ENCODE measurements around the gene KLF9. TPM values are rescaled to one million over a fixed set of nuclear protein-coding genes. Genes with fewer than 3 reads are reported as not detected.
A peak's percentile ranks its signal among the peaks of the same experiment; 100 is the strongest.

The KLF9 gene
- total RNA-seq, 1 experiment from 2014 or later, result 20.7 TPM

DNA sequence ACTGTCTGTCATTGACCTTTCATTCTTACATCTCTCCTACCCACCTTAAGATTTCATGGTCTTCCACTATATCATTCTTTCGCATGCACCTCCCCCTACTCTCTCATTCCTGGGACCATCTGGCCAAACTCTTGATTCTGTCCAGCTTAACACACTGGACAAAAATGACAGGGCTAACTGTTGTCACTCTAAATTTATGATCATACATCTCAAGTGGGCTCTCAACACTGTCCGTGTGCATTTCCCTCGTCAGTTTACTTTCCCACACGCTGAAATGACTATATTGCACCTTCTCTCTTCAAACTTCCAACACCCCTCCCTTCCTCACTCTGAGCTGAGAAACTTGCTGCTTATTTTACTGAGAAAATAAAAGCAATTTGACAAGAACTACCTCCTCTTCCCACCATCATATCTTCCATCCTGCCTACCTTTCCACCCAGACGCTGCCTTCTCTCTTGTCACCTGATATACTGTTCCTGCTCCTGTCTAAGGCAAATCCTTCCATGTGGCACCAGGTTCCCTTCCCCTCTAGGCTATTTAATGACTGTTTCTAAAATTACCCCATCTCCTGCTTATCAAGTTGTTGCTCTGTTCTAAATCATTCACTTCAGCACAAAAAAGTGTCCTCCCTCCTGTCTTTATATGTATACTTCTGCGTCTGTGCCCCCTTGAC, 8.1 kb upstream of the KLF9 start:
- DNase-seq (ENCODE audit: low read depth), result no peak

DNA sequence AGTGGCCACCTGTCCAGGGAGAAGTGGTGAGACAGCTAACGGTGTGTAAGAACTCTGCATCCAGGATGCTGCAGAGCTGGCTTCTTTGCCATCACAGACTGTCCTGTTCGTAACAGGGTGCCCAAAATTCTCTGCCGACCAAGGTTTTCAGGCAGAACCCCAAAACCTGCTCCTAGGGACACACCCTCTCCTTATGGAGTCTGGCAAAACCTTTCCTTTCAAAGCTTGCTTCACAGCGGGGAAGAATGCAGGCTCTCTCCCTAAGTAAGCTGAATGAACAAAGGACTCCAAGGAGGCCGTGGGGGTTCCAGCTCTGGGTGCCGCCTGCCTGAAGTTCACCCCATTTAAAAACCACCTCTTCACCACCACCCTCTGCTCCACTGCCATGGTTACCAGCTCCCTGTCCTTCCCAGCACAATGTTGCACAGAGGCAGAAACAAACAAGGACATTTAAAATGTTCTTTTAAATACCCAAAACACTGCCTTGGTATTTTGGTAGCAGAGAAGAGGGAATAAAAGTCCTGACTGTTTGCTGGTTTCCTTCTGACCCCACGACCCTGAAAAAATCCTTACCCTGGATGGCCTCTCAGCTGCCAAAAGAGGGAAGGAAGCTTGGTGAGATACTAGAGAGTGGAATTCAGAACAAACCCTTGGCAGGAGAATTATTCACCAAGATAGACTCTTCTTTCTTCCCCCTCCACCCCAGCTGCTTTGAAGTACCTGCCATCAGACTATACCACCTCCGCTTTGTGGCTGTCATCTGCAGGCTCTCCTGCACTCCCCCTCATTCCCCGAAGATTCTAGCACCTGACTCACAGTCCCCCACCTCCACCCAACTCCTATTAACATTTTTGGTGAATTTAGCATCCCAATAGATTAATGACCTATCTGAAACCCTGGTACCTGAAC, 7.1 kb upstream of the KLF9 start:
- DNase-seq (ENCODE audit: low read depth), result peak; percentile 58

- peak; percentile 94 for DNase-seq (ENCODE audit: low read depth)
These were observed 6.2 kb upstream of the KLF9 start for GRCh38 chr9:70420441-70421271.

DNA sequence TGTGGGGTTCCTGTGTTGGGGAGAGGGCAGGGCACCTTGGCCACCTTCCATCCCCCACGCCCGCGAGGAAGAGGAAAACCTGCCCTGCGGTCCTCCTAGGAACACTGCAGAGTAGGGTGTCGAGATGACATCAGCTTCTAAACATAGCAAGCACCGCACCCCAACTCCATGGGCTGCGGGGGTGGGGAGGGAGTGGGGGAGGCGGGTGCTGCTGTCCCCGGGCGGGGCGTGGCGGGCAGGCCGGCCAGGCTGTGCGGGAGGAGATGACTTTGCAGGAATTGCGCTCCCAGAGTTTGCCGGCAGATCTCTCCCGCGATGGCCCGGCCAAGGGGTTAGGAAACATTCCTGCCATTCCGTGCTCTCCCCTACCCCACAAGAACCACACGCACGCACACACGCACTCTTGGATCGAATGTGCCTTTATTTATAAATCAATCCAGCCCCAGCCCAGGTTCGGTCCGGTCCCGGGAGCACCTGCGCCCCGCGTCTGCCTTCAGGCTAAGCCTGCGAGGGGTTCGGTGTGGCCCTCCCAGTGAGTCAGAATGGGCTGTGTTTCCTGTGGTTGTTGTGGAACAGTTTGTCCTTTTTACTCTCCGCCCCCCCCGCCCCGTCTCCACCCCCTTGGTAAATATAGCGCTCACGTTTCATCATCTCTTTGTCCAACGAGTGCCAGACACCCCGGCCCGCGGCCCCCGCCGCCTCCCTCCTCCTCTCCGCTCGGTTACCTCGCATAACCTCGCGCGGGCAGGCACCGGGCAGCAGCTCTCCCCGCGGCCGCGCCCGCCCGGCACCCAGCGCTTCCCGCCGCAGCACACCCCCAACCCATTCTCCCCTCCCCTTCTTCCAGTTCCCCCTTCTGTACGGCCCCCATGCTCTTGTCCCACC, 5.3 kb upstream of the KLF9 start:
- peak; percentile 98 for DNase-seq (ENCODE audit: low read depth)

DNA sequence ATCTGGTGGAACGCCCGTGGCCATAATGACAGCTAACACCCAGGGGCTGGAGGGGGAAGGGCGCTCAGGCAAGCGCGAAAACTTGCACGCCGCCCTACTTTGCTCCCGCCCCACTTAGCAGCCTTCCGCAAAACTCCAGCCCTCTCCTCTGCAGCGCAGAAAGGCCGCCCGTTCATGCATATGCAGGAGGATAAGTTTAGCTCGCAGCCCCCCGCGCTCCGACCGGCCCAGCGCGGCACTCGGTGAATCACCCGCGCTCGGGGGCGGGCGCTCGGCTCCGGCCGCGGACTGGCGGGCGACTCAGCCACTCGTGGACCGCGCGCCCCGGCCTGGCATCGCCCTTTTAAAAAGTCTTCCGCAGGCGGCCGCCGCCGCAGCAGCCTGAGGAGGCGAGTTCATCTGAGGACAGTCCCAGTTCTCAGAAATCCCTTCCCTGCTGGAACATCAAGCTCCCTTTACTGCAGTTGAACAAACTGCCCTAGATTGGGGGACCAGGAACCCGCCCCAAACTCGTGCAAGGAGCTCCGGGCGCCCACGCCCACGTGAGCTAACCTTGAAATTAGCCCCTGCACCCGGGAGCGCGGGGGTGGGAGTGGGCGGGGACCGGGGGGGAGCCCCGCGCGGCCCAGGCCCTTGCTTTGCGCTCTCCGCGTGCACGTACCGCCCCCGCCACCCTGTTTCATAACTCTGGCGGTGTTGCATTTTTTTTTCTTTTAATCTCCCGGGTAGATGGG, 4.5 kb upstream of the KLF9 start:
- DNase-seq (ENCODE audit: low read depth), result peak; percentile 97

DNA sequence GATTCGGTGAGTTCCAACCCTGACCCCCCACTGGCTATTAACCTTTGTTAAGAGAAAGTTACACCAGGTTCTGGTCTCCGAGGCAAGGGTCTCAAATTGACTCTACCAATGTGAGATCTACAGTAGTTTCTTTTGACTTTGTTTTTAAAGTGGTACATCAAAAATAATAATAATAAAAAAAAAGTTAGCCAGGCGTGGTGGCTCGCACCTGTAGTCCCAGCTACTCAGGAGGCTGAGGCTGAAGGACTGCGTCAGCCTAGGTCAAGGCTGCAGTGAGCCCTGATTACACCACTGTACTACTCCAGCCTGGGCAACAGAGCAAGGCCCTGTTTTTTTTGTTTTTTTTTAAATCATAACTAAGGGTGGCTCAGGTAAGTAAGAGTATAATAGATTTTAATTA, 1.0 kb upstream of the KLF9 start:
- no peak for DNase-seq (ENCODE audit: low read depth)

DNA sequence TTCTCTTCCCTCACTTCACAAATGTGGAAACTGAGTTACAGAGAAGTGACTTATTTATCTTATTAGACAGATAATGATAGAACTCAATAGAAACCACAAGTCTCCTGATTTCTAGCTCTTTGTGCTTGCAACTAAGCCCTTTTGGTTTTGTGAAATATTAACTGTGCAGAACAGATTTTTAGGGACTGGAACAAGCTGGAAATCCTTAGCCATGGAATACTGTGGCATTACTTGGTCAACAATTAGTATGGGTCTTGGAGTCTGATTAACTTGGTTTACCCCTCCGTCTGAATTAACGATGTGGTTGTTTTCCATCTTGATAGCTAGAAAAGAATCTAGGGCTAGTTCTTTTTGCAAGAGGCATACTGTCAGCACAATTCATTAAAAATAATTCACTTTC, 584 bp upstream of the KLF9 start:
- DNase-seq (ENCODE audit: low read depth), result no peak

DNA sequence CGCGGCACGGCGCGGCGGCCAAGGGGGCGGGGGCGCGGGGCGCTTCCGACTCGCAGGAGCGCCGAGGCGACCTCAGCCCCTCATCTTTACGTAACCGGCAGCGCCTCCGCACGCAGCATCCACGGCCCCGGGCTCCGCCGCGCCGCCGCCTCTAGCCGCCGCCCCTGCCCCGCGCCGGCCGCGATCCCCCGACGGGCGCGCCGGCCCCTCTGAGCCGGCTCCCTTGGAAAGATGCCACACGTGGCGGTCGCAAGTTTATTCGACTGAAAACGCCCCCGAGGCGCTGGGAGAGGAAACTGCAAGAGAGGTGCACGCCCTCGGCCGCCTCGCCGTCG, 1.0 kb downstream of the KLF9 start:
- DNase-seq (ENCODE audit: low read depth), result no peak

DNA sequence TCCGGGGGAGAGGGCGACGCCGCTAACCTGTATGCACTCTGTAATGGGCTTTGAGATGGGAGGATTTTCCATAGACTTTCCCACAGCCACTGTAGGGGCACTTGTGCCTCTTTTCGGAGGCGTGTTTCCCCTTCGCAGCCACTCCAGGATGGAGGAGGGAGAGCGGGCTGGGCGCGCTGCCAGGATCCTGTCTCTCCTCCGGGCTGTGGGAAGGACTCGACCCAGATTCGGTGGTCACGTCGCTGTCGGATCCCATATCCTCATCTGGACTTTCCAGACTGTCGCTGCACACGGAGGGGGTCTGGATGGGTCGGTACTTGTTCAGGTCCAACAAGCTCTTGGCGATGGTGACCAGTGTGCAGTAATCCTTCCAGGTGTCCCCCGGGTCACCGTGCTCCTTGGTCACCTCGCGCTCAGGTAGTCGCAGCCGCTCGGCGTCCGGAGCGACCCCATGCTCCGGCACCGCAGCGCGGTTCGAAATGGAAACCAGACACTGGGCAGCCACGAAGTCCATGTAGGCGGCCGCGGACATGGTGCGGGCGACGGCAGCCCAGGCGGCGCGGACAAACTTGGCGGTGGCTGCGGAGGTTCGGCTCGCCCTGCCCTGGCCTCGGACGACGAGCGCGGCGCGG, 1.5 kb downstream of the KLF9 start:
- DNase-seq (ENCODE audit: low read depth), result peak; percentile 87

GRCh38 chr9:70411930-70412831, 2.3 kb downstream of the KLF9 start:
- DNase-seq (ENCODE audit: low read depth), result peak; percentile 97

- peak; percentile 79 for DNase-seq (ENCODE audit: low read depth)
These were observed 3.1 kb downstream of the KLF9 start for GRCh38 chr9:70411121-70411929.

GRCh38 chr9:70410368-70410767, 4.1 kb downstream of the KLF9 start:
- DNase-seq (ENCODE audit: low read depth), result peak; percentile 68

GRCh38 chr9:70409800-70410199, 4.7 kb downstream of the KLF9 start:
- no peak for DNase-seq (ENCODE audit: low read depth)

GRCh38 chr9:70409280-70409679, 5.2 kb downstream of the KLF9 start:
- DNase-seq (ENCODE audit: low read depth), result no peak

GRCh38 chr9:70408393-70409040, 5.9 kb downstream of the KLF9 start:
- DNase-seq (ENCODE audit: low read depth), result peak; percentile 41

DNA sequence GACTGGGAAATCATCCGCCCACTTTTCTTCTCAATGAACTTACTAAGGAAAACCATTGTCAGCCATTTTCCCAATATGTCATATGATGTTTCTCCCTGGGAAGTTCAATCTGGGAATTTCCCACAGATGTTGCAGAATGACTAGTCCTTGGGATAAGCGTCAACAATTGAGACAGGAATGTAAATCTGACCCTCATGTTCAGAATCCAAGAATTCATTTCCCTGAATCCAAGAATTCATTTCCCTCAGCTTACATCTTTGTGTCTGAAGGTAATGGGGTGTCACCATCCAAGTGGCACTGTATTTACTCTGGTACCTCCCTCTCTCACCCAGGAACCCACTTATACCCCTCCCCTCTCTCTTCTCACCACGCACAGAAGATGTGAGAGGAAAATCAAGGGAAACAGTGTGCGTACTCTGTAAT, 7.4 kb downstream of the KLF9 start:
- peak; percentile 90 for DNase-seq (ENCODE audit: low read depth)

DNA sequence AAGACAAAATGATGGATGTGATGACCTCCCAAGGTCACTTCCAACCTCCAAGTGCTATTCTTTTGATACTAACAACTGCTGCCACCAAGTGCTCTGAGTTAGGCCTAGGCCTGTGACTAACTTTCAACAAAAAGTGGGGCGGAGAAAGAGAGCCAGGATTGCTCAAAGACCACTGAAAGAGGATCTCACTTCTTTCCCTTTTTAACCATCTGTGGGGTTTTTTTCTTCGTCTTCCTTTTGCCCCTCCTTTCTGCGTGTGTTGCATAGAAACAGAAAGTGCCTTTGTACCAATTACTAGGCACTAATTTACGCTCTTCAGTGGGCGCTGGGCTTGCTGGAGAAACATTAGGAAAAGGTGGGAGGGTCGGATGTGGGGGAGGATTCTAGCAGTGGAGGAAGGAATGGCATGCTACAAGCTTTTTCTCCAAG, 8.0 kb downstream of the KLF9 start:
- peak; percentile 56 for DNase-seq (ENCODE audit: low read depth)

Measured in M059J (cell line).